HG02840 (cell line): Measurements from ENCODE around the gene UGT1A5.

ENCODE experiments used
- ATAC-seq: cut with Tn5 transposase; IDR thresholded peaks from one replicate; pipeline ENCODE4 v1.9.1; 2021; ENCODE audit warnings: mild to moderate bottlenecking, moderate library complexity, moderate number of reproducible peaks; ENCODE audit not compliant: unreplicated experiment, low FRiP score

UGT1A5 gene

GRCh38 chr2:233821196-233821595 is 108.5 kb downstream of the UGT1A5 start:
- no peak for ATAC-seq

- ATAC-seq, result no peak
These were observed 109.0 kb downstream of the UGT1A5 start for GRCh38 chr2:233821709-233822100.

DNA sequence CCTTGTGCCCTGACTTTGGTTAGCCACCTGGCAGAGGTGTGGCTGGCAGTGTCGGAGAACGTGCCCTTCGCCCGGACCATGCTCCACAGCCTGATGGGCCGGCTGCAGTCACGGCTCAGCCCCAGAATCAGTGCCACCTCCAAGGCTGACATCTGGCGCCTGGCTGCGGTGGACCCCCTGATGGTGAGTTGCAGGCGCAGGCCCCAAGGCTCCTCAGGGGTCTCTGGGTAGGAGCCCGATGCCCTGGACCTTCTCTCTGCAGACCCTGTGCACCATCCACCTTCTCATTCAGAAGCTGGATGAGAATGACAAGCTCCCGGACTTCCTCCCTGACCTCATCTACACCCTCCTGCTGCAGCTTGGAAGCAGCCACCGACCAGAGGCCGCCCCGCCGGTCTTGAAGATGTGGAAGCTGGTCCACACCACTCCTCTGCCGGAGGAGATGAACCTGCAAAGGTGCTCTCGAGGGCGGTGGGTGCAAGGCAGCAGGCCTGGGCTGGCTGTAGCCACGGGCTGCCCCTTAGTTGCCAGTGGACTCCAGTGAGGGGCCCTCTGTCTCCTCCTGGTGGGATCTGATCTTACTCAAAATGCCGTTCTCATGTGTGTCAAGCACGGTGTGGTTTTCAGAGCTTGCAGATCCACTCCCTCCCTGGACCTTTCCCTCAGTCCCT is 109.5 kb downstream of the UGT1A5 start:
- no peak for ATAC-seq
